DMS153 (cell line): ENCODE data around the gene PTGFRN.

Experiments used
- DNase-seq: peaks from one replicate; lab custom pipeline; 2025; lab: John Stamatoyannopoulos, UW

The PTGFRN gene

DNA sequence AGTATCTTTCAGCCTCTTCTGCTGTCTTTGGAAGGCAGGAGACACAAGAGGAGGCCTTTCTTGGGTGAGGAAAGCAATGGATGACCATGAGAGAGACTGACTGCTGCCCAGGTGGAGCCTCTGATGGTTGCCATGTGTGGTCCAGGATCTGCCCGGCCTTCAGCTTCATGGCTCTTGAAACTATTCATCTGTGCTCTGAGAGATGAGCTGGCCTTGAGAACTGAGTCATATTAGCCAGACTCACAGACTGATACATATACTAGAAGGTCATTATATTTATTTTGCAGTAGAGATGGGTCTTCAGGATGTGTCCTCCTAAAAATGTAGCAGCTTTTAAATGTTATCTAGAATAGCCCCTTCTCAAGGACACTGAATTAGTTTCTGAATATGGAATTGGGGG is 33.7 kb downstream of the PTGFRN start:
- DNase-seq, result no peak

DNA sequence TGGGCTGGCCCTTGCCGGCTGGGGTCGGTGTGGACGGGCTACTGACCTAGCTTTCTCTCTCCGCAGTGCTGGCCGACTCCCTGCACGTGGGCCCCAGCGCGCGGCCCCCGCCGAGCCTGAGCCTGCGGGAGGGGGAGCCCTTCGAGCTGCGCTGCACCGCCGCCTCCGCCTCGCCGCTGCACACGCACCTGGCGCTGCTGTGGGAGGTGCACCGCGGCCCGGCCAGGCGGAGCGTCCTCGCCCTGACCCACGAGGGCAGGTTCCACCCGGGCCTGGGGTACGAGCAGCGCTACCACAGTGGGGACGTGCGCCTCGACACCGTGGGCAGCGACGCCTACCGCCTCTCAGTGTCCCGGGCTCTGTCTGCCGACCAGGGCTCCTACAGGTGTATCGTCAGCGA is 34.9 kb downstream of the PTGFRN start:
- no peak for DNase-seq

DNA sequence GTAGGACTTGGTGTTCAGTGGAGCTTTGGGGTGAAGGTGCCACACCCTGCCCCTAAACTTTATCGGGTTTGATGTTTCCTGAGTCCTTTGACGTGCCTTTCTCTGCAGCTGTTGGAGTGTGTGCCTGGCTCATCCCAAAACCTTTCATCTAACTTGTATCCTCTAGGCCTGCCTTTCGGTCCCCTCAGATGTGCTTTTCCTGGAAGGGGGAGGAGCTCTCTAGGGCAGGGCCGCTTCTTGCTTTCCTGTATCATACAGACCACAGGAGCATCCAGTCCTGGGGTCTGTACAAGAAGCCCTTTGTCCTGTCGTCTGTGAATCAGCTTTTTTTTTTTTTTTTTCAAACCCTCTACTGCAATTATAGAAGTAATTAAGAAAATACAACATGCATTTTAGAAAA is 35.7 kb downstream of the PTGFRN start:
- DNase-seq, result no peak

DNA sequence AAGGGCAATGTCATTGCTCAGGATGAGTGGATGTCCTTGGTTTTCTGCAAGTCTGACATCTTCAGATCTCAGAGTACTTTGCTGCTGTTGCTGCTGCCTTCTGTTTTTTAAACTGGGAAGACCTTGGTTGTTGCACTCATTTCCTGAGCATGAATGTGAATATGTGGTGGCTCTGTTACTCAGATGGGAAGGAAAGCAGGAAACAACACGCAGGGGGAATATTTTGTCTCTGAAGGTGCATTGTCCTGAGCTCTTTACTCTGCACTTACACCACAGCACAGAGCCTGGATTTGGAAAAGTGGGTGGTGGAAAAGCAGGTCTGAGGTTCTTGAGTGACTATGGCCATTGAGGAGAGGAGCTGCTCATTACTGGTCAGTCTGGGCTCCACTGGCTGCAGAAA is 36.3 kb downstream of the PTGFRN start:
- no peak for DNase-seq

DNA sequence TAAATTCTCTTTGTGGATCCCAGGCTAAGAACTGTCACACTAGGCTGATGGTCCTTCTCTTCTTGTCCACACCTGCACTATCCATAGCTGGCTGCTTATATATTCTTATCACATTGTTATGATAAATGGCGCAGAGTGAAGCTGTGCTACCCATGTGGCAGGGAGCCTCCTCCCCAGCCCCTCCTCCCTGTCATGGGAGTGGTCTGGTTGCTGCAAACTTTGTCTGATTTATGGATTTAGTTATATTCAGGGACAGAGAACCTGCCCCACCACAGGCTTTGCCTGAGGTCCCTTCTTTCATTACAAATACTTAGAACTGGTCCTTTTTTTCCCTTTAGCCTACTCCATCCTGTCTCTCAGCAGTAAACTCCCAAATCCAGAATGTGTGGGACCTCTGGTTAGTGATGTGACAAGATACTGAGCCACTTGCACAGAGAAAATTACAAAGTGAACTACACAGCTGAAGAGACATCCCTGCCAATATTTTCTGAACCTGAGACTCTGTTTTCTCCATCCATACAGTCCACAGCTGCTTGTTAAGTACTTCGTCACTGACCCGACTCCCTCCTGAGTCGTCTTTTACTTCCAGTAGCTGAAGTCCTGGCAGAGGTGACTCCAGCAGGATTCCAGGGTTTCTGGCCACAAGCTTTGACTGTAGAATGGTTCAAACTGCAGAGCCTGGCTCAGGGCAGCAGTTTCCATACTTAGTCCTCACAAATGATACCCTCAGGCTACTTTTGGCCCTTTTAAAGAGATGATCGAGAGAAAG is 37.6 kb downstream of the PTGFRN start:
- DNase-seq, result no peak

DNA sequence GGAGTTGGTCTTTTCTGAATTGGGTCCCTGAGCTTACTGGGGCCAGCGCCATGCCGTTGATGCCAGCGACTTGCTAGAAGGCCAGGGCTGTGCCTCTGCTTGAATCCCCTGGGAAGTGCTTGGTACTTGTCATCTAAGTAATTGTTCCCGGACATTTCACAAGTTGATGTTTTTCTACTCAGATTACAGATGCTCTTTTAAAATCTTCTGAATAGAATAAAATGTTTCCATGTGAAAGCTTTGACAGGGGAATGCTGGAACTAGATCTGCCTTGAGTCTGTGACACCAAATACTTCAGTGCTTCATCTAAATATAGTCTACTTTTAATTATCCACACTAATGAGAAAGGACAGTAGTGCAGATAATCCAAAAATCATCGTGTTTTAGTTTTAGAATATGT is 38.3 kb downstream of the PTGFRN start:
- DNase-seq, result no peak

DNA sequence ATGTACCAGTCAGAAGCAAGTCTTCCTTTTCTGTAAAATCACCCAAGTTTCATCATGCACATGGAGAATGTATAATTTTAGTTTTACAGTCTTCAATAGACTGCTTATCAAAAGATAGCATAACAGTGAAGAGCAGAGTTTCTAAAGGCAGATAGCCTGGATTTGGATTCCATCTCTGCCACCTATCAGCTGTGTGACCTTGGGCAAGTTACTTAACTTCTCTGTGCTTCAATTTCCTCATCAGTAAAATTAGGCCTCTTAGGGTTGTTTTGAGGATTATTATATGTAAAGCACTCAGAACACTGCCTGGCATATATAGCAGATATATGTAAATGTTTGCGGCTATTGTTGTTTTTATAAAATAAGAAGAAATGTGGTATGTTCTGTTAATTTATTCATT is 38.9 kb downstream of the PTGFRN start:
- no peak for DNase-seq

DNA sequence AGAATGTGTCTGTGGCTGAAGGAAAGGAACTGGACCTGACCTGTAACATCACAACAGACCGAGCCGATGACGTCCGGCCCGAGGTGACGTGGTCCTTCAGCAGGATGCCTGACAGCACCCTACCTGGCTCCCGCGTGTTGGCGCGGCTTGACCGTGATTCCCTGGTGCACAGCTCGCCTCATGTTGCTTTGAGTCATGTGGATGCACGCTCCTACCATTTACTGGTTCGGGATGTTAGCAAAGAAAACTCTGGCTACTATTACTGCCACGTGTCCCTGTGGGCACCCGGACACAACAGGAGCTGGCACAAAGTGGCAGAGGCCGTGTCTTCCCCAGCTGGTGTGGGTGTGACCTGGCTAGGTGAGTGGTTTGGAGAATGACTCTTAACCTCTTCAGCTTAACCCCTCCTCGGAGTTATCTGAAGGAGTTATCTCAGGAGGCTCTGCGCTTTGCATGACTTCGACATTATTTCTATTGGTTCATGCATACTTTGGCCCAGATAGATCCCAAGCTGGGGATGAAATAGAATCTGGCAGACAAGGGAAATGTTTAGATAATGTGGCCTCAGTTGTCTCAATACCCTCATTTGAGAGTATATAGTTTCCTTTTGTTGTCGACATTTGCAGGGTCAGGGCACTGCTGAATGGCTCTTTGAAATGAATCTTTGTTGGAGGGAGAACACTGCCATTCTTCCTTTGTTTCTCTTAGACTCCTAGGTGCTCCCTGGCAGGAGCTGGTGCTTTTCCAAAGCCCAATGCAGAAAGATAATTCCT is 39.7 kb downstream of the PTGFRN start:
- no peak for DNase-seq

DNA sequence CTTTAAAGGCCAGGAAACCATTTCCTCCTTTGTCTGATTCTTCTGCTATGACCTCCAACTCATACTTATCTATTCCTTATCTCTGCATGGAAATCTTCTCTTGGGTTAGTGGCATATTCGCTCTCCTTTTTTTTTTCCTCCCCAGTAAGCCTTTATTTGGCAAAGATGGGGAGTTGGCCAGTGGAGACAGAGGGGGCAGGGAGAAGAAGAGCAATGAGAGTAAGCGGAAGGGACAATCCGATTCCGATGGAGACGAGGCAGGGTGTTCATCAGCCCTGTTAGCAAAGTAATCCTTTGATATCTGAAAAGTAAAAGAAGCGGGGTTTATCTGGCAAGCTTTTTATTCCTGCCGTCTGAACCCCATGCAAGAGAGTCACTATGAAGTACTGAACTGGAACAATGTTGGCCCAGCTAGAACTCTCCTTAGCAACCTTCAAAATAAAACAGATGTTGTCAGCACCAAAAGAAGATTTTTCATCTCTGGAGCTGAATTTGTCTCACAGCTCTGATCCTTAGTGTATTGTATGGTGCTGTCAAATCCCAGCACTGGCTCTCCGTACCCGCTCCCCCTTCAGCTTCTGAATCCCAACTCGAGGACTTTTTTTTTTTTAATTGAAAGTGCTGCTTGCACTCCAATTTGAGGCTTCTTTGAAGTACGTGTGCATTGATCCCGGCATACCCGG is 40.9 kb downstream of the PTGFRN start:
- DNase-seq, result no peak

DNA sequence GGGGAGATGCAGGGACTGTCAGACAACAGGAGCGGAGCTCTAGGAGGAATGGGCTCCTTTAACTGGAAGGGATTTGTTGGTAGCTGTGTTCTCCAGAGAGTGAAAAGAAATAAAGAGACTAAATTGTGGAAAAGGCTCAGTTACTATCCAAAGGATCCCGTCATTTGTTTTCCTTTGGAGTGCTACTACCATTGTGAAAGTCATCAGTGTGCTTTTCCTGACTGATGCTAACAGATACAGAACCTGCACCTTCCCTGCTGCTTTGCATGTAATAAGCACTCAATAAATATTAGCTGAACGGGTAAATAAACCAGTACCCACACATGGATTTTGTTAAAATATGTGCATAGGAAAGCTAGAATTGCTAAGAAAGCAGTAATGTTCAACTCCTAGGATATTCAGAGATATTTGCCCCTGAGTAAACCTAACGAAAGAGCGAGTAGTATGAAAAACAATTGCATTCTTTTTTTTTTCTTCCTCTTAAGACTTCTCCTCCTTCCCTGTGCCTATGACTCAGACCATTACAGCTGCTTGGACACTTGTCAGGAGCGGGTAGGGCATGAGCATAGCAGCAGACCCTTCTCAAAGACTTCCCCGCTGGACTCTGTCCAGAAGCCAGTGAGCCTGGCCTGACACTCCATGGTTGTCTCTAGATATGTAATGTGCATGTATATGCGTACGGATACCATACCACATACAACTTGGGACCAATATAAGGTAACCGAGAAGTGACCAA is 41.7 kb downstream of the PTGFRN start:
- no peak for DNase-seq

DNA sequence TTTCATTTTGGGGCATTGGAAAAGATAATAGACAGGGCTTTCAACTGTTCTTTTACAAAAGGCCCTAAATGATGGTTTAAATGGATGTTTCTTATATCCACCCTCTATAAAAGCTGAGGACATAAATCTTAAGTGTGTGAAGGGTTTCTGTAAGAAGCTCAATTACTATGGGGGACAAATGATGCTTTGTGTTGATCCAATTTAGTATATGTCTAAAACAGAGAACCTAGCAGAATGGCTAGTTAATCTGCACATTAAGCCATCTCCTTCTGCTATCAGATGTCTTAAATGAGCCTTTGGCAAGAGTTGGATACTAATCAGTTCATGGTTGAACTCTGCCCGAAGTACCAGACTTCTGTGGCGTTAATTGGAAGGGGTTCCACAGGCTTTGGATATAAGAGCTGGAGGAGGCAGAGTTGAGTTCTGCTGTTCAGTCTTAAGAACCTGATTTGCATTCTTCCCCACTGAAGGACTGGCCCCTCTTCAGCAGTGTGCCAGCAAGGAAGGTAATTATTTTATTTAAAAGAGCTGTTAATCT is 43.1 kb downstream of the PTGFRN start:
- no peak for DNase-seq

DNA sequence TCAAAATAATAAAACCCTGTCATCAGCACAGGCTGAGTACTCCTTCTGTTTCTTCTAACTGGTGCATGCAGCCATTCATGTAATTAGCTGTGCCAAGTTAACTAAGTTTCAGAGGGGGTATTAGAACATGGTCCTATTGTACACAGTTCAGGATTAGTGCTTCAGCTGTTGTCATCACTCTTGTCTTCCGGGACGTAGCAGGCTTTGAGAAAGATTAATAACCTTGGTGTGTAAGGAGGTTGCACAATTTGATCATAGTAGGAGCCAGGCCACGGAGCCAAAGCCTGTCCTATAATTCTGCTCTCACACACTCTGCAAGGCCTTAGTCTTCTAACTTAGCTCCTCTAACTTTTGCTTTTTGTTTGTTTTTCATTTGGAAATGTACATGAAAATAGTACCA is 44.7 kb downstream of the PTGFRN start:
- no peak for DNase-seq

DNA sequence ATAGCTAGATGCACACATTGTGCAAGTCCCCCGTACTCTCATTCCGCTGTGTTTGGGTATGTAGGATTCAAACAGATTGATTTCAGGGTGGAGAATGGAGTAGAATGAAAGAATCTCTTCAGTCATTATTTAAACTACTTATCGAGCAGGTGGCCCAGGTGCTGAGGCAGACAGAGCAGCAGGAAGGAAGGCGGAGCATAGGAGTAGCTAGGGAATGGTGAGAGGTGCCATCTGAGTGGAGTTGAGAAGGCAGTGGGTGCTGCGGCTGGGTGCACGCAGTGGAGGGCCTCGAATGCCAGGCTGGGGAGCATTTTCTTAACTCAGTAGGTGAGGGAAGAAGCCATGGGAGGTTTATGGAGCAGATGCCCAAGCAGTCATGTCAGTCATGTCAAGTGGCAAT is 46.7 kb downstream of the PTGFRN start:
- DNase-seq, result peak; percentile 29

DNA sequence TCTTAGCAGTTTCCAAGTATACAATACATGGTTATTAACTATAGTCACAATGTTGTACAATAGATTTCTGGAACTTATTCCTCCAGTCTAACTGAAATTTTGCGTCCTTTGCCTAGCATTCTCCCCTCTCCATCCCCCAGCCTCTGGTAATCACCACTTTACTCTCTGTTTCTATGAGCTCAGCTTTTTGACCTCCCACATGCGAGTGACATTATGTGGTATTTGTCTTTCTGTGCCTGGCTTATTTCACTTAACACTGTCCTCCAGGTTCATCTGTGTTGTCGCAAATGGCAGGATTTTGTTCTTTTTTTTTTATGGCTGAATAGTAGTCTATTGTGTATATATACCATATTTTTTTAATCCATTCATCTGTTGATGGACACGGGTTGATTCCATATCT is 47.9 kb downstream of the PTGFRN start:
- DNase-seq, result no peak

DNA sequence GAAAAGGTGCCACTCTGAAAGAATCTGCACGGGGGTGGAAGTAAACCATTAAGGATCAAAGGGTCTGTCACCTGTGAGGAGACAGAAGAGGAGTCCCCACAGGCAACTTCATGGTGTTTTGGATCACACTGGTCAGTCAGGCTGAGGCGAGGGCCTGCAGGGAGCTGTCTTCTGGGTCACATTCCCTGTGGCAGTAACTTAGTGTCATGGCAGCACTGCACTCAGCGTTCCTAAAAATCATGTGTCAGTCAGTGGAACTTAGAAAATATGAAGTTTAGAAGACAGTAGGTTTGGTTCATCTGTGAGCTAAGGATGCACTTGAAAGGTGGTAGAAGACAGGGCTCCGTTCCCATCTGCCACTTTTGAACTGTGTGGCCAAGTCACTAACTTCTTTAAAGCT is 48.4 kb downstream of the PTGFRN start:
- DNase-seq, result no peak

DNA sequence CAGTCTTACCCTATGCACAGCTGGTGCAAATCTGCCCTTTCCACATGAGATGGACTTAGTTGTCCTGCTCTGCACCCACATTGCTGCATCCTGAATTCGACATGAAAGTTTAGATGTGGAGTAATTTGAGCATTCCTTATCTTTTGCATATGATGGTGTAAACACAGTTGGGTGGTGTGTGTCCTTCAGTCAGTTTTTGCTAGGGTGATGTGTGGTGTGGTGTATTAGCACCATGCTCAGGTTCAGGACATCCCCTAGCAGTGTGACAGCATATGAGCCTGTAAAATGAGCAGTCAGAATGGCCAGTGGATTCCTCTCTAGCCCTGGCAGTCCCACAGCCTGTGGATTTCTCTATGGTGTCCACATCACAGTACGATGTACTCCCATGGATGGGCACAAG is 49.3 kb downstream of the PTGFRN start:
- DNase-seq, result no peak

DNA sequence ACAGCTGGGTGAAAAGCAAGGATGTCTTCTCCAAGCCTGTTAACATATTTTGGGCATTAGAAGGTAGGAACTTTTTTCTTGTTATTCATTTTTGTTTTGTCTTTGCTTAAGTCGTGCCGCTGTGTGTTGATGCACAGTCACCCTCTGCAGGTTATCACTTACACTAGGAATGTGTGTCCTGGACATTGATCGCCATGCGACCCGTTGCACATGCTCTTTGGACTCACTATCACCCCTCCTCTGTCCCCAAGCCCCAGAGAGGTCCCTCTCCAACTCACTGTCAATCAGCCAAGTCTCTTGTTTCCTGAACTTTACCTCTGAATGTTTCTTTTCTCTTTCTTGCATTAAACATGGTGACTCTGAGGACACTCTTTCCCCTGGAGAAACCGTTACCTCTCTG is 51.9 kb downstream of the PTGFRN start:
- no peak for DNase-seq

DNA sequence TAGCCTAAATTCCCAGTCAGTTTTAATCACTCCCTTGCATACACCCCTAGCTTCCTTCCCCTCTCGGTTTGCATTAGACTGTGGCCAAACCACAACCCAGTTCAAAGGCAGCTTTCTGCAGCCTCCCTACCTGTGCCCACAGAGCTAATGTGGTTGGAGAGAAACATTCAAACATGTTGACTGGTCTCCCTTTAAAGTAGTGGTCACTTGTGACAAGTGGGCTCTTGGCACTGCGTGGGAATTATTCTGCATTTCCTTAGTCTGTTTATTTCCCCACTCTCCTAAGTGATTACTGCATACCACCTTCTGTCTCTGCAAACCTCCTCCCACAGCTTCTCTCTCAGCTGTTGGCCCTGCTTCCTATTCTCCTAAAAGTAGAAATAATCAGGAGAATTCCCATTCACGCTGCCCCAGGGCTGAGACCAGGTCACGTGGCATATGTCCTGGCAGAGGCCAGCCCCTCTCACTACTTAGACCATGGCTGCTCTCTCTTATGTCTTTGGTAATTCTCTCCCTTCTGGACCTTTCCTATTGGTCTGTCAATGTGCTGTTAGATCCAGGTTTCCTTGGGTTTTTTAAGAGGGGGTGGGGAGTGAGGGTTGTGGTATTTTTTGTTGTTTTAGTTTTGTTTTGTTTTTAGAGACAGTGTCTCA is 53.4 kb downstream of the PTGFRN start:
- no peak for DNase-seq

DNA sequence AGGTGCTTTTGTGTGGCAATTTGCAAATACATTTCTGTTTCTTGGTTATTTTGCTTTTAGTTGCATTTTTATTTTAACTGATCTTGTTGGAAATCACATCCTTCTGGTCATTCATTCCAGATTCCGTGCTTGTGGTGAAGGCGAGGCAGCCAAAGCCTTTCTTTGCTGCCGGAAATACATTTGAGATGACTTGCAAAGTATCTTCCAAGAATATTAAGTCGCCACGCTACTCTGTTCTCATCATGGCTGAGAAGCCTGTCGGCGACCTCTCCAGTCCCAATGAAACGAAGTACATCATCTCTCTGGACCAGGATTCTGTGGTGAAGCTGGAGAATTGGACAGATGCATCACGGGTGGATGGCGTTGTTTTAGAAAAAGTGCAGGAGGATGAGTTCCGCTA is 57.1 kb downstream of the PTGFRN start:
- DNase-seq, result no peak

DNA sequence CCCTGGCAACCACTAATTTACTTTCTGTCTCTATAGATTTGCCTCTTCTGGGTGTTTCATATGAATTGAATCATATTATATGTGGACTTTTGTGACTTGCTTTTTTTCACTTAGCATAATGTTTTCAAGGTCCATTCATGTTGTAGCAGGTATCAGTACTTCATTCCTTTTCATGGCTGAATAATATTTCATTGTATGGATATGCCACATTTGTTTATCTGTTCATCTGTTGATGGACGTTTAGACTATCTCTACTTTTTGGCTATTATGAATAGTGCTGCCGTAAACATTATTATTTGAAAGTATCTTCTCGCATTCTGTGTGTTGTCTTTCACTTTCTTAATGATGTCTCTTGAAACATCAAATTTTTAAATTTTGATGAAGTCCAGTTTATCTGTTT is 59.0 kb downstream of the PTGFRN start:
- no peak for DNase-seq

DNA sequence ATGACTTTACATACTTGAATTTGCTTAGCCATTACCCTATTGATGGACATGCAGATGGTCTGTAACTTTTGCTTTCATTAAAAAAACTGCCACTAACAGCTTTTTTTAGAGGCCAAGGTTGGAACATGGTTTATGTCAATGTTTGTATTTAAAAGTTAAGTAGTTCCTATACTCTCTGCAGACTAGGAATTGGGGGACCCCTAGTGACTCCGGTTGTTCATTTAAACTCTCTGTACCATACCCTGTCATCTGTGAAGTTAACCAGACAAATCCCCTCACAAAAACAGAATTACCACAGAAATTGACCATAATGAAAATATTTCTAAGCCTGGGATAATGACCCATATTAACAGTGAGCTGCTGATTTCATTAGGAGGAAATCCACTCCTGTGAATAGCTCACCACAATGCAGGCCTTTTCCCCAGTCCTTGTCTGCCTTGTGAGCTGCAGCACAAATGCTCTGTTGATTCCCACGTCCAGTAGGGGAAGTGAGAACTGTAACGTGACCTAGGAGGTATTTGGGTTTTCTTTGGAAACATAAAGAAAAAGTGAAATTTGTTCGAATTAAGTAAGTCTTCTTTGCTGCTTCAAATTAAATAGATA is 61.6 kb downstream of the PTGFRN start:
- DNase-seq, result no peak
